Measurements from ENCODE around the gene NARS2. TPM values are rescaled to one million over a fixed set of nuclear protein-coding genes. Genes with fewer than 3 reads are reported as not detected.
"Not testable (repeated sequence)": the region's sequence is repeated elsewhere in the genome, so short reads cannot be mapped to it uniquely, and the experiment has no call there.

The NARS2 gene
- total RNA-seq, 4 donors from 2014 or later: 17.1 to 23.6 (median 22.5) TPM

- Histone ChIP-seq H3K27me3 (no peaks in the 10 kb centered on the region), H3K4me3 (replicated peaks in 1 of 3) (no peak overlapping the region), H3K9me3 (no peaks in the 10 kb centered on the region), H3K27ac (no peak overlapping the region), H3K36me3 (no peaks in the 10 kb centered on the region), H3K4me1 (no peaks in the 10 kb centered on the region)
- TF ChIP-seq POLR2A (IDR thresholded peaks at IDR 0.05) (no peak), CTCF (IDR thresholded peaks at IDR 0.05) (no peak)
- WGBS, 2 donors: 83% methylated on average over 7 of the region's 7 CpGs
- intact Hi-C loops (cut with DNase I): no loop called here
- DNase-seq: no peak
These were observed 30.6 kb upstream of the NARS2 start for GRCh38 chr11:78605296-78605695.

GRCh38 chr11:78603792-78604191 lies 29.1 kb upstream of the NARS2 start:
- intact Hi-C loops (cut with DNase I): no loop called here
- Histone ChIP-seq H3K4me3 (replicated peaks in 1 of 3) (no peak overlapping the region), H3K4me1 (no peaks in the 10 kb centered on the region), H3K36me3 (no peaks in the 10 kb centered on the region), H3K27me3 (no peaks in the 10 kb centered on the region), H3K27ac (no peak overlapping the region), H3K9me3 (no peaks in the 10 kb centered on the region)
- TF ChIP-seq POLR2A (IDR thresholded peaks at IDR 0.05): no peak
- DNase-seq: no peak
- WGBS, 2 donors: 81 to 87% methylated on average over 1 of the region's 1 CpG

GRCh38 chr11:78602771-78603170 lies 28.1 kb upstream of the NARS2 start:
- WGBS, 2 donors: 68 to 70% methylated on average over 2 to 3 of the region's 5 CpGs
- H3K27ac ChIP-seq; H3K4me1 ChIP-seq; DNase-seq; H3K4me3 ChIP-seq (replicated peaks in 1 of 3); H3K9me3 ChIP-seq; intact Hi-C loops (cut with DNase I); H3K27me3 ChIP-seq; H3K36me3 ChIP-seq: not testable (repeated sequence)

GRCh38 chr11:78601066-78601465 lies 26.4 kb upstream of the NARS2 start:
- H3K27me3 ChIP-seq; H3K9me3 ChIP-seq; H3K4me3 ChIP-seq (replicated peaks in 1 of 3); DNase-seq; H3K36me3 ChIP-seq; H3K4me1 ChIP-seq; H3K27ac ChIP-seq; intact Hi-C loops (cut with DNase I): not testable (repeated sequence)
- 77 to 83% methylated on average over 5 of the region's 5 CpGs for WGBS, 2 donors

GRCh38 chr11:78597579-78597978 lies 22.9 kb upstream of the NARS2 start:
- H3K9me3 ChIP-seq; H3K27me3 ChIP-seq; DNase-seq; H3K27ac ChIP-seq; intact Hi-C loops (cut with DNase I); H3K4me1 ChIP-seq; H3K36me3 ChIP-seq; H3K4me3 ChIP-seq (replicated peaks in 1 of 3): not testable (repeated sequence)
- 97 to 98% methylated on average over 2 of the region's 2 CpGs for WGBS, 2 donors

- no peak for DNase-seq
- no peaks in the 10 kb centered on the region for H3K36me3 ChIP-seq
- TF ChIP-seq POLR2A (IDR thresholded peaks at IDR 0.05) (no peak), CTCF (IDR thresholded peaks at IDR 0.05) (no peak)
These were observed 20.9 kb upstream of the NARS2 start for GRCh38 chr11:78595436-78596130.

GRCh38 chr11:78594814-78595213 lies 20.1 kb upstream of the NARS2 start:
- Histone ChIP-seq H3K4me1 (no peaks in the 10 kb centered on the region), H3K36me3 (no peaks in the 10 kb centered on the region), H3K9me3 (no peaks in the 10 kb centered on the region), H3K27me3 (no peaks in the 10 kb centered on the region), H3K27ac (no peak overlapping the region), H3K4me3 (replicated peaks in 1 of 3) (no peak overlapping the region)
- intact Hi-C loops (cut with DNase I): no loop called here
- WGBS, 2 donors: 72 to 93% methylated on average over 3 of the region's 3 CpGs
- TF ChIP-seq POLR2A (IDR thresholded peaks at IDR 0.05) (no peak), CTCF (IDR thresholded peaks at IDR 0.05) (no peak)
- DNase-seq: no peak

More at GRCh38 chr11:78595436-78596130, 20.9 kb upstream of the NARS2 start:
- Histone ChIP-seq H3K4me1 (no peaks in the 10 kb centered on the region), H3K9me3 (no peaks in the 10 kb centered on the region), H3K27me3 (no peaks in the 10 kb centered on the region), H3K4me3 (replicated peaks in 1 of 3) (no peak overlapping the region), H3K27ac (no peak overlapping the region)
- intact Hi-C loops (cut with DNase I): no loop called here
- WGBS, 2 donors: 73 to 75% methylated on average over 16 of the region's 16 CpGs

Measured in thyroid gland (tissue), 4 donors.